Fibroblast of lung (primary cell): ENCODE measurements around the gene IGSF6.

Experiments
- EZH2 ChIP-seq: IDR thresholded peaks from 2 replicates; pipeline ENCODE4 v1.5.1; 2012; ENCODE audit warnings: low read length, control low read depth, mild to moderate bottlenecking; ENCODE audit errors: missing control alignments
- TF ChIP-seq, protein P1 (sequence below), 2 donors: IDR thresholded peaks in 1 of 2; conservative IDR thresholded peaks in 1 of 2; 1 replicate in 1 of 2; 2 replicates in 1 of 2; pipeline ENCODE4 v1.5.1; 2011 to 2012; ENCODE audit warnings: low read length in 2 of 2, control low read depth in 1 of 2, inconsistent platforms in 1 of 2, low read depth in 1 of 2, mild to moderate bottlenecking in 1 of 2

DNA sequence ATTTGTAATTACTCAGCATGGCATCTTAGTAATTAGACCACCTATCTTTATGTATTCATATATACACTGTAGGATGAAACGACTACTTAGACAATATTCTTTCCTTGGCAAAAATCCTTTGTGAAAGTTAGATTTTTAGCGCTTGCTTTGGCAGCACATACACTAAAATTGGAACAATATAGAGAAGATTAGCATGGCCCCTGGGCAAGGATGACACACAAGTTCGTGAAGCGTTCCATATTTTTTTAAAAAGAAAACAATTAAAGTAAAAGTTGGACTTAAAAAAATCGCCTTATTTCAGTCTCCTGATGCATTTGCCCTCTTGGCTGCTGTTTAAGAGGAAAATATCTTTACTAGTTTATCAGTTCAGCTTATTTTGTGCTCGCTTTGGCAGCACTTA is 10.5 kb downstream of the IGSF6 start:
- TF ChIP-seq, protein P1, sequence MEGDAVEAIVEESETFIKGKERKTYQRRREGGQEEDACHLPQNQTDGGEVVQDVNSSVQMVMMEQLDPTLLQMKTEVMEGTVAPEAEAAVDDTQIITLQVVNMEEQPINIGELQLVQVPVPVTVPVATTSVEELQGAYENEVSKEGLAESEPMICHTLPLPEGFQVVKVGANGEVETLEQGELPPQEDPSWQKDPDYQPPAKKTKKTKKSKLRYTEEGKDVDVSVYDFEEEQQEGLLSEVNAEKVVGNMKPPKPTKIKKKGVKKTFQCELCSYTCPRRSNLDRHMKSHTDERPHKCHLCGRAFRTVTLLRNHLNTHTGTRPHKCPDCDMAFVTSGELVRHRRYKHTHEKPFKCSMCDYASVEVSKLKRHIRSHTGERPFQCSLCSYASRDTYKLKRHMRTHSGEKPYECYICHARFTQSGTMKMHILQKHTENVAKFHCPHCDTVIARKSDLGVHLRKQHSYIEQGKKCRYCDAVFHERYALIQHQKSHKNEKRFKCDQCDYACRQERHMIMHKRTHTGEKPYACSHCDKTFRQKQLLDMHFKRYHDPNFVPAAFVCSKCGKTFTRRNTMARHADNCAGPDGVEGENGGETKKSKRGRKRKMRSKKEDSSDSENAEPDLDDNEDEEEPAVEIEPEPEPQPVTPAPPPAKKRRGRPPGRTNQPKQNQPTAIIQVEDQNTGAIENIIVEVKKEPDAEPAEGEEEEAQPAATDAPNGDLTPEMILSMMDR (conservative IDR thresholded peaks at IDR 0.05 in 1 of 2, IDR thresholded peaks at IDR 0.05 in 1 of 2; ENCODE audit: low read depth in 1 of 2, low read length in 2 of 2), result no peak
- no peak for TF ChIP-seq EZH2
